LNCAP (cell line): ENCODE measurements around the gene FOXJ2.

ENCODE experiments used
- TF ChIP-seq, protein P1 (sequence below): fragments of 450-650 bp; IDR thresholded peaks from 2 replicates; pipeline ENCODE4 v1.5.1; 2017; ENCODE audit warnings: mild to moderate bottlenecking

FOXJ2 gene

DNA sequence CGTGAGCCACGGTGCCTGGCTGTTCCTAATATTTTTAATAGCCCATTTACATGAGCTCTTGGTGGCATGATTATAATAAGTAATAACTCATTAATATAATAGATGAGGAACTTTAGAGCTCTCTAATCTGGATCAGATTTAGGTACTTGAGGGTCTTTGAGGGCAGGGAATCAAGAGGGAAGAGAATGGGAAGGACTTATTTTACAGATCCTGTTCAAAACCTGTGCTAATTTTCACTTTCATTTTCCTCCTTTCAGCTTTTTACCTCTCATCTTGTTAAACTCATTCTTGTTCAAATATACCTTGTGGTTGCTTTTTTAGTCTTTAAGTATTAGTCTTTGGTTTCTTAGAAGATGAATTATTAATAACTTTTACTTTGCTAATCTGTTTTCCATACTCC lies 55.1 kb downstream of the FOXJ2 start:
- TF ChIP-seq, protein P1, sequence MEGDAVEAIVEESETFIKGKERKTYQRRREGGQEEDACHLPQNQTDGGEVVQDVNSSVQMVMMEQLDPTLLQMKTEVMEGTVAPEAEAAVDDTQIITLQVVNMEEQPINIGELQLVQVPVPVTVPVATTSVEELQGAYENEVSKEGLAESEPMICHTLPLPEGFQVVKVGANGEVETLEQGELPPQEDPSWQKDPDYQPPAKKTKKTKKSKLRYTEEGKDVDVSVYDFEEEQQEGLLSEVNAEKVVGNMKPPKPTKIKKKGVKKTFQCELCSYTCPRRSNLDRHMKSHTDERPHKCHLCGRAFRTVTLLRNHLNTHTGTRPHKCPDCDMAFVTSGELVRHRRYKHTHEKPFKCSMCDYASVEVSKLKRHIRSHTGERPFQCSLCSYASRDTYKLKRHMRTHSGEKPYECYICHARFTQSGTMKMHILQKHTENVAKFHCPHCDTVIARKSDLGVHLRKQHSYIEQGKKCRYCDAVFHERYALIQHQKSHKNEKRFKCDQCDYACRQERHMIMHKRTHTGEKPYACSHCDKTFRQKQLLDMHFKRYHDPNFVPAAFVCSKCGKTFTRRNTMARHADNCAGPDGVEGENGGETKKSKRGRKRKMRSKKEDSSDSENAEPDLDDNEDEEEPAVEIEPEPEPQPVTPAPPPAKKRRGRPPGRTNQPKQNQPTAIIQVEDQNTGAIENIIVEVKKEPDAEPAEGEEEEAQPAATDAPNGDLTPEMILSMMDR = no peak

DNA sequence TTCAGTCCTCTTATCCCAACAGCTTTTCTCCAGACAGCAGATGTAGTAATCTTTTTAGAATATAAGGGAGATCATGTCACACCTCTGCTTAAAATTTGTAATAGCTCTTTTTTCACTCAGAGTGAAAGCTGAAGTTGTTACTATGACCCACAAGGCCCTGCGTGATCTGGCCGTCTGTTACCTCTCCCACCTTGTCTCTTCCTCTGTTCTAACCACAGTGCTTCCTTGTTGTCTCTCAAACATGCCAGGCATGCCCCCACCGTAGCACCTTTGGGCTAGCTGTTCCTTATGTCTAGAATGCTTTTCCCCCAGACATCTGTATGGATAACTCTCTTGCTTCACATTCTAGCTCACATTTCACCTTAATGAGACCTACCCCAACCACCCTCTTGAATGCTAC lies 56.1 kb downstream of the FOXJ2 start:
- TF ChIP-seq, protein P1 = no peak

DNA sequence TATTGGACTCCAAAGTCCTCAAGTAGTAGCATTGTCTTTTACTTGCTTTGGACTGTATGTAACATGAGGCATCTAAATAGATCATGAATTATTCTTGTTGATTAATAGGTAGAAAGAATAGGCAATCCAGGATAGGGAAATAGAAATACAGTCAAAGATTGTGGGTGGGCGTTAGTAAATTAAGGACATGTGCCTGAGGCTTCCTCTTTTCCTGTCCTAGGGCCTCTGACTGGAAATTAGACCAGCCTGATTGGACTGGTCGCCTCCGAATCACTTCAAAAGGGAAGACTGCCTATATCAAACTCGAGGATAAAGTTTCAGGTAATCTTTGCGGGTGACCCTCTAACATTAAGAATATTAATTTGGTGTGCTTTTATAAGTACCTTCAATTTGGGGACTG lies 57.2 kb downstream of the FOXJ2 start:
- TF ChIP-seq, protein P1 = no peak

DNA sequence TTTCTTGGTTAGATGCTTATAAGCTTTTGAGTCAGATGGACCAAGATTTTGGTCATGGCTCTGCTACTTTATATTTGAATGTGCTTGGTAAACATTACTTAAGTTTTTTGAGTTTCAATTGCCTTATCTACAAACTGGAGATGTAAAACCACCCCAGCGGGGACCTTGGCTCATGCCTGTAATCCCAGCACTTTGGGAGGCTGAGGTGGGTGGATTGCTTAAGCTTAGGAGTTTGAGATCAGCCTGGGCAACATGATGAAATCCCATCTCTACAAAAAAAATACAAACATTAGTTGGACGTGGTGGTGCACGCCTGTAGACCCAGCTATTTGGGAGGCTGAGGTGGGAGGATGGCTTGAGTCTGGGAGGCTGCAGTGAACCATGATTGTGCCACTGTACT lies 60.8 kb downstream of the FOXJ2 start:
- TF ChIP-seq, protein P1 = no peak

DNA sequence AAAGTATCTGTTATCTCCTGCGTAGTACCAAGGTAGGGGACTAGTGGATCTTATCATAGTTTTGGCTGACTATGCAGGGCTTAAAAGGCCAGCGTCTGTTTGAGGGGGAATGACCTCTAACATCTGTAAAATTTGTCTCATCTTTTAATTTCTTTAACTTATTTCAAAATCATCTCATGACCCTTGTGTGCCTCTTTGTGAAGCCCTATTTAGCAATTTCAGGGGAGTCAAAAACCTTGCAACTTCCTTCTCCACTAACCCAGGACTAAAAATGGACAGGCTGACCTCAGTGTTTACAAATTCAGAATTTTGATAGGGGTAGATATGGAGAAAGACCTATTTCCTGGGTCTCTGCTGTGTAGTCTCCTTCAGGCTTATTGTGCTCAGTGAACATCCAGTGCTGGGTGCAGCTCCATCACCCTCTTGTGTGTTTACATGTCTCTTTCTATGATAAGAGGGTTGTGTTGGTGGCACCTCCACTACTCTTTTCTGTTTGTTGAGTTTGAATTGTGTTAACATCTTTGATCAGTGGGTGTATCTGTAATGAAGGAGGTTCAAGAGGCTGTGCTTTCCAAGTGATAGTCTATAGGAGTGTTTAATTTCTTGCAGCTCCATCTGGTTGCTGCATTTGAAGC lies 63.9 kb downstream of the FOXJ2 start:
- TF ChIP-seq, protein P1 = no peak

DNA sequence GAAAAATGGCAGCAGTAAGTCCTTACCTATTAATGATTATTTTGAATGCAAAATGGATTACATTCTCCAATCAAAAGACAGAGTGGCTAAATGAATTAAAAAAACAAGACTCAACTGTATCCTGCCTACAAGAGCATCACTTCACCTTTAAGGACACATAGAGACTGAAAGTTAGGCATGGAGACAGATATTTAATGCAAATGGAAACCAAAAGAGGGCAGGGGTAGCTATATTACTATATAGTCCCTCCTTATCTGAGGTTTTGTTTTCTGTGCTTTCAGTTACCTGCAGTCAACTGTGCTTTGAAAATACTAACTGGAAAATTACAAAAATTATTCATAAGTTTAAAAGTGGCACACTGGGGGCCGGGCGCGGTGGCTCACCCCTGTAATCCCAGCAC lies 66.7 kb downstream of the FOXJ2 start:
- TF ChIP-seq, protein P1 = no peak
